ENCODE results near the gene MAML3.
"Not testable (repeated sequence)": the region's sequence is repeated elsewhere in the genome, so short reads cannot be mapped to it uniquely, and the experiment has no call there.

The MAML3 gene

DNA sequence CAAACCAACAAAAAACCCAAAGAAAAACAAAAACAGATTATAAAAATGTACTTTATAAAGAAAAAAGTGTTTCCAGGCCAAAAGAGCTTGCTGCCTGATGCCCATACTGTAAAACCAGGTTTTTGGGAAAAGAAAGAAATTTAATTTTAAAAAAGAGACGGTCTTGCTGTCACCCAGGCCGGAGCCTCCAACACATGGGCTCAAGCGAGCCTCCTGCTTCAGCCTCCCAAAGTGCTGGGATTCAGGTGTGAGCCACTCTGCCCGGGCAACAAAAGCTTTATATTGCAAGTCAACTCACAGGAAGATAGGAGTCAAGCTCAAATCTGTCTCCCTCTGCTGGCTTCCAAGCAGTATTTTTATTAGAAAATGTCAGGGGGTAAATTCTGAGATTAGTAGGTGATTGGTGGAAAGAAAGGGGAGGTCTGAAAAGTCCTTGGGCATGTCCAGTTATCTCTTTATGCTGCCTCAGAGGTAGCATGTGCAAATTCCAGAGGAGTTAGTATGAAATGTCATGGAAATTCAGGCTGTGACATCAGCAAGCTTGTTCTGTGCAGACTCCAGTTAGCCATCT is 449.0 kb downstream of the MAML3 start:
- no peak for DNase-seq

DNA sequence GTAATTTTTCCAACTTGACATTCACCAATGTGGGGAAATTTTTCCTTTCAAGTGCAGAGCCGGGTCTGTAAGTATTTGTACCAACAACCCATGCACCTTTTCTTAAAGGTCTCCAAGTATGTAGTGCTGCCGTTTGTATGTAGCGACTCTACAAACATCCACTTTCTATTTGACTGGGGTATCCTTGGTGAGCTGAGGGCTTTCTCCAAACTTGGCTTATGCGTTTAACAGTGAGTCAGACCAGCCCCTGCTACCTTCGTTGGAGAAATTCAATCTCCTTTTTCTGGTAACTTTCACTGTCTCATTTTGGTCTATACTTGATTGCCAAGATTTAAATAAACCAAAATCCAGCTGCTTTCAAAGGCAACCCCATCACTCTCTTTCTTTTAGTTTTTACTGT is 453.4 kb downstream of the MAML3 start:
- DNase-seq: no peak

DNA sequence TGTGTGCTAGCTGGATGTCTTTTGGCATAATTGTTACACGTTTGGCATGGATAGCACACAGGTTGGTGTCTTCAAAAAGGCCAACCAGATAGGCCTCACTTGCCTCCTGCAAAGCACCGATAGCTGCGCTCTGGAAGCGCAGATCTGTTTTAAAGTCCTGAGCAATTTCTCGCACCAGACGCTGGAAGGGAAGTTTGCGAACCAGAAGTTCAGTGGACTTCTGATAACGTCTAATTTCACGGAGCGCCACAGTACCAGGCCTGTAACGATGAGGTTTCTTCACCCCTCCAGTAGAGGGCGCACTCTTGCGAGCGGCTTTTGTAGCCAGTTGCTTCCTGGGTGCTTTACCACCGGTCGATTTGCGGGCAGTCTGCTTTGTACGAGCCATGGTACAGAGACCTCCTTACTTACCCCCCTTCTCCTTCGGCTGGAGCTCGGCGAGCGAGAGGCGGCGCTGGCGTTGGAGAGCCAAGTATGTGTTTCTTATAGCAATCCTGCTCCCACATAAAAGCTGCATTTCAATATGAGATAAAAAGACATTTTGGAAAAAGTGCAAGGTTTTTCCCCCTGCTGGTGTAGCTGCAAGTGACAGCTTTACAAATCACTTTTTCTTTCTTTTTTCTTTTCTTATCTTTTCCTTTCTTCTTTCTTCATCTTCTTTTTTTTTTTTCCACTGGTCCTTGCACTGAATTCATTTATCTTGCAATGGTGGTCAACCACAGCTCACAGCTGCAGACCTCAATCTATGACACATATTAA is 455.6 kb downstream of the MAML3 start:
- DNase-seq: not testable (repeated sequence)

DNA sequence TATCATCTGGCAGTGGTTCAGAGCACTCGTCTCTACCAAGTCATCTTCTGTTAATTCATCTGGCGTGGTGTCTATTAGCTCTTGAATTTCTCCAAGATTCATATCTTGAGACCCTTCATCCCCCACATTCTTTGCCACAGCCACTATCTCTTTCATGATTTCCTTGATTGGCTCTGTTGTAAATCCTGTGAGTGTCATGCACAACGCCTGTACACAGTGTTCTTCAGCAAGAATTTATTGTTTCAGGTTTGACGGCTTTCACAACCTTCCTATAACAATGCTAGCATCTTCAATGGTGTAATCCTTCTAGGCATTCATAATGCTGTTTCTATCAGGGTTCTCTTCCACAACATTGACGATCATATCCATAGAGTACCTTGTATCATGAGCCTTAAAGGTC is 457.5 kb downstream of the MAML3 start:
- no peak for DNase-seq

DNA sequence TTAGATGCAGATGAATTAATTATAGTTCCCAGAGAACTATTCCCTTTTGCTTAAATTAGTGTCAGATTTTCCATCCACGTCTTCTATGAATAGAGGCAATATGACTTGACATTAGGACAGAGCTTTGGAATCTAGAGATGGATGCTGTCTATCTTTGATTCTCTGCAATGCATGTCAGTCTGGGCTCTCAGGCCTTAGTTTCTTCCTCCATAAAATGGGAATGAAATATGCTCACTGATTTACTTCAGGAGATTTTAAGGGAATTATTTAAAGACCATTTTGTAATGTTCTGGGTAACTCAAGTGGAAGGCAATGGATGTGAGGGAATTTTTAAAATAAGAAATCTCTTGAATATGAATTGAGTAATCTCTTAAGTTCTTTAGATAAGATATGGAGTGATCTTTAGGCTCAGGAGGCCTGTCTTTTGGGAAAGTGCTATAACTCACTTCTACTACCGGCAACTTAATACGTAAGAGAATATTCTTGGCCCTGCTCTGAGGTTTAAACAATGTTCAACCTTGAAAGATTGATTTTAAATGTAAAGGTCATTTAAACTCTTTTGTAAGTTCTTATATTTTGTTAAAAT is 459.4 kb downstream of the MAML3 start:
- DNase-seq: no peak

DNA sequence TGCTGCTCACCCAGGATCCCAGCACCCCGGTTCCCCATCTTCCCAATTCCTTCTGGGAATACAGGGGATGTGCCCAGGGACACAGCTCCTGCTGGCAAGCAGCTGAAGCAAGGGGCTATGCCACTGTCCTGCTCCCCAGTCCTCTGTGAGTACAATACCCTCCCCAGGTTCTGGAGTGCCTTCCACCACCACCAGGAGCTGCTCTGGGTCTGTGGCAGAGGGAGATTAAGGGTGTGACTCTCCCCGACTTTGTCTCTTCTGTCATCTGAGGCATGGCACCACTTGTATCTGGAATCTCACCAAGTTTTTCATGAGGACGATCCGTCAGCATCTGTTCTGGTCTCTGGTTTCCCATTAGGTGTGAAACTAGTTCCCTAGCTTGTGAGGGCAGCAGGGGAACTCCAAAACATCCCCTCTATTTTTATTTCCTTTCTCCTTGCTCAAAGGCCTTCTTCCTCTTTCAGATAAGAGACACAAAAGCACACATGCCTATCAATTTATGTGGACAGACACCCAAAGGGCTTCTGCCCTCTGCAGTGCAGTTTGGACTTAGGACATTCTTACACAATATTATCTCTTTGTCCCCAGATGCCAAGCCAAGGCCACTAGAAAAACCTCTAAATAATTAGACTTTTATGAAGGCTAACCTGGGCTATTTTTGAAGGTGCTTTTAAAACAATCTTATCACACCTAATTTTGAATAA is 461.5 kb downstream of the MAML3 start:
- no peak for DNase-seq

DNA sequence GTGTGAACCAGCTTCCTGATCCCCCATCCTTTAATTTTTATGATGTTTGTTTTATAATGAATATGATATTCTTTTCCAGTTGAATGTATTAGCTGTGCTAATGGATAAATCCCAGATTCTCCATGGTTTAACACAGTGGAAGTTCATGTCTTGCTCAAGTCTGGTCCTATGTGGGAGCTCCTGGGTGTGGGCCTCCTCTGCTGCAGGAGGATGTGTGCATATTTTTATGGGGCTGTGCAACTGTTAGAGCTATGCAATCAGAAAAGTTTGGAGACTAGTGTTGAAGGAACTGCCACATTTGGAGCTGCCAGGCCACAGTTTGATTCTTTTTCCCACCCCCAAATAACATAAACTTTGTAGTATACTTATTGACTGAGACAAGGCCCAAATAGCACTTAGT is 463.6 kb downstream of the MAML3 start:
- DNase-seq: no peak

DNA sequence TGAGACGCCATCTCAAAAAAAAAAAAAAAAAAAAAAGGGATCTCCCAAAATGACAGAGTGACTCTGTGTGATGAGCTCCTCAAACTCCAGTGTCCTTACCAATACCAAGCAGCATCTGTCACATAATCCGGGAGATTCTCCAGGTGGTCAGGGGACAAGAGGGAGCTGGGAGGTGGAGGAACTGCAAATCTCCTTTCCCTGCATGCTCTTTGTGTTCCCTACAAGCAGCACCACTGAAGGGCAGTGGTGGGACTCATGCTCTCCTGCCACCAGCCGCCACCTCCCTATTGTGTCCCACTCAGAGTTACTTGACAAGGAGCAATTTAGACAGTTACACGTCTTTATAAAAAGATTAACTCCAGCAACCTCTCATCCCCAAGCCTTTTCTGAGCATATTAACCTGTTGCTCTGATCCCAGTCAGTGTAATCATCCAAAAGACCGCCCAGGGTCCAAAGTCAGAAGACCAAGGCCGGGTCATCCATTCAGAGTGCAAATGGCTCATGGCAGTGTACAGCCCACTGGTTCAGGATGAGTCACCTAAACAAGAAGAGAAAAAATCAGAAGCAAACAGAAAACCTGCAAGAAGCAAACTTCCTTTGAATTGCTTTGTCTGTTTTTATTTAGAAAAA is 464.8 kb downstream of the MAML3 start:
- no peak for DNase-seq

DNA sequence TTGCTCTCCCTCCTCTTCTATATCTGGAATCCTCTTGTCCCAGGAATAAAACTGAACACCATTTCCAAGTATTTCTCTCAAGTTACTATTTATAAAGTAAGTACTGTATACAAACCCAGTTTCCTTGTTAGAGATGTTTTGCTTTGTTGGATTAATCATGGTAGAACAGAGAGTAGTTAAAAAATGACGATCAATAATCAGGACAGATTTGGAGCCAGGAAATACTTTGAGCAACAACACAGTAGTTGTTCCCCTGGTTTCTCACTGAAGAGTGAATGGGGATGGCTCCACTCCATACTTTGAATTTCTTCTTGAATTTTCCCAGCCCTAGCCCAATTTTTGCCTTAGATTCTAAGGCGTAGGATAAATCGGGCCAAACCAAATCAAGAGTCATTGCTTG is 467.0 kb downstream of the MAML3 start:
- DNase-seq: no peak

DNA sequence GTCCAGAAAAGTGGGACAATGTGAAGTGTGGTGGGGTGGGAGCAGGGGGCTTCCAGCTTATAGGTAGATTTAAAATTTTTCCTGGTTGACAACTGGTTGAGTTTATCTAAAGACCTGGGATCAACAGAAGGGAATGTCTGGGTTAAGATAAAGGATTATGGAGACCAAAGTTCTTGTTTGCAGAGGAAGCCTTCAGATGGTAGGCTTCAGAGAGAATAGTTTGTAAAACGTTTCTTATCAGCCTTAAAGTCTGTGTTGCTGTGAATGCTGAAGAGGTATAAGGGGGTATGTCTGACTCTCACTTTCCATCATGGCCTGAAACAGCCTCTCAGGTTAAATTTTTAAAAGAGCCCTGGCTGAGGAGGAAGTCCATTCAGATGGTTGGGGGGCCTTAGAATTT is 467.9 kb downstream of the MAML3 start:
- DNase-seq: no peak

DNA sequence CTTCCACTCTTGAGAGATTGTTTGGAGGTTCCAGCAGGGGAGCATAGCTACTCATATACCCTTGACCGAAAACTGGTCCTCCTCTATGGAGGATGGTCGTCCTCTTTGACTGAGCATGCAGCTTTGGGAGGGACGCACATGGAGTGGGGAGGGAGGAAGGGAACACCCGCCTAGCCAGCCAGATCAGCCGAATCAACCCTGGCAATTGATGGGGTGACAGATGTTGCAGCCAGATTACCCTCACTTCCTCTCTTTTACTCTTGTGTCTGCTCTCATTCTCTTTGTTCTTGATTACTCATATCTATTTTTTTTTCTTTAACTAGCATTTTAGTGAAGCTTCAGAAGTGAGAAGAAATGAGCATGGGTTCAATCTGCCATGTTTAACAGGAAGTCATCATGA is 468.8 kb downstream of the MAML3 start:
- no peak for DNase-seq

DNA sequence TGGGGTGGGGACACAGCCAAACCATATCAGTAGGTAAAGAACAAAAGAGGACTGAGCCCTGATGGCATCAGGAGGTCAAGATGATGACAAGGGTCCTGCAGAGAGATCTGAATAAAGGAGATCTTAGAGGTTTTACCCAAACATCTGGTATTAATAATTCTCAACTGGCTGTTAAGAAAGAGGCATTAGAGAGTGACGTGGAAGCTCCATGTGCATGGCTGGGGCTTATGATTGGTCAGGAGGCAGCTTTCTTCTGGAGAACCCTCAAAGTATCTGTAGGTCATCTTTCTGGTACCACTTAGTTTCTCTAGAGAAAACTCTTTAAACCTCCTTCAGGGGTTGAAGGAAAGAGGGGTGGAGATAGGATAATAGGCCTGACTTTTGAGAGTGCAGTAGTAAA is 469.6 kb downstream of the MAML3 start:
- DNase-seq: no peak

DNA sequence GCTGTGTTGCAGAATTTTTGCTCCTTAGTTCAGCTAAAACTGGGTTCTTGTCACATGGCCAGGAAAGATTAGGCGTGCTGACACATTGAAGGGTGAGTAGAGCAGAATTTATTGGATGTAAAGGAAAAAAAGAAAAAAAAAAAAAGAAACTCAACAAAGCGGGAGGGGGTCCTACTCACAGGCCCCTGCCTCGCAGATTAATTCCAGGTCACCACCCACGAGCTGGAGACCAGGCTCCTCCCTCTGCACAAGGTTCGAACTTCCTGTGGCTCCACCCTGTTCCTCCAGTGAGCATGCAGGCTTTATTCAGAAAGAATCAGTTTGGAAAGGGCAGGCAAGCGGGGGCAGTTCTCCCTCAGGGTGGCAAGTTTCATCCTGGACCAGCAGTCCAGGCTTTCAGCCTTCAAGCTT is 471.2 kb downstream of the MAML3 start:
- DNase-seq: no peak

DNA sequence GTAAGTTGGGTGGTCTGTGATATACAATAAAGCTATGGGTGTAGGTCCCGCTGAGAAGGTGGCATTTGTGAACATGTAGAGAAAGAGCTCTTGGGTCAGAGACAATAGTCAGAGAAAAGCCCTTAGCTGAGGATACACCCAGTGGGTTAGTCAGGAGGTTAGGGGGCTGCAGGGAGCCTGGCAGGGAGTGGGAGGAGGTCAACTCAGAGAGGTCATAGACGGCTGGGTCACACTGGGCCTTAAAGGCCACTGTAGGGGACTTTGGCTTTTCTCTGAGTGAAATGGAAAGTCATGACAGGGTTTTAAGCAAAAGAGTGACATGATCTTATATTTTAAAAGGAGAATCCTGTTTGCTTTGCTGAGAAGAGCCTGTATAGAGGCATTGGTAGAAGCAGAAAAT is 471.7 kb downstream of the MAML3 start:
- DNase-seq: no peak

DNA sequence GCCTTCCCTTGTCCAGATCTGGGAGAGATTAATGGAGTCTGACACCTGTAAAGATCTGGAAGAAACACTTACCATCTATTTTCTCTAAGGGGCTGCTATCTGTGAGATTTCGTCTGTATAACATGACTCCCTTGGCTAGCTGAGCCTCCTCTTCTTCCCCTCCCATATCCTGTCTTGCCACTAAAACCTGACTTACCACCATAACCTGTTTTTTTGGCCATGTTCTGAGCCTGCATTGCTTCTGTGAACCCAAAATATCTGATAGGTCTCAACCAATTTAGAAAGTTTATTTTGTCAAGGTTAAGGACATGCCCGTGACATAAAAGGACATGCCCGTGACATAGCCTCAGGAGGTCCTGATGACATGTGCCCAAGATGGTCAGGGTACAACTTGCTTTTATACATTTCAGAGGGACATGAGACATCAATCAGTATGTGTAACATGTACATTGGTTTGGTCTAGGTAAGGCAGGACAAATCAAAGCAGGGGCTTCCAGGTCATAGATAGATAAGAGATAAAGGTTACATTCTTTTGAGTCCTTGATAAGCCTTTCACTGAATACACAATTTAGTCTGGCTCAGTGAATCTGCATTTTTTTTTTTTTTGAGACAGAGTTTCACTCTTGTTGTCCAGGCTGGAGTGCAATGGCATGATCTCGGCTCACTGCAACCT is 476.9 kb downstream of the MAML3 start:
- no peak for DNase-seq

DNA sequence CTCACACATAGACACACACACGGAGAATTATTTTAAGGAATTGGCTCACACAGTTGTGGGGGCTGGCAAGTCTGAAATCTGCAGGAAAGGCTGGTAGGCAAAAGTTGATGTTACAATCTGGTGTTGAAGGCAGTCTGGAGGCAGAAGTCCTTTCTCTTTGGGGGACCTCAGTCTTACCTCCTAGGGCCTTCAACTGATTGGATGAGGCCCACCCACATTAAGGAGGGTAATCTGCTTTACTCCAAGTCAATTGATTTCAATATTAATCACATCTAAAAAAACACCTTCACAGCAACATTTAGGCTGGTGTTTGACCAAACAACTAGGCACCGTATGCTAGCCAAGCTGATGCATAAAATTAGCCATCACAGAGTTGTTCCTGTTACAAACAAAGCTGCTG is 477.6 kb downstream of the MAML3 start:
- DNase-seq: no peak

DNA sequence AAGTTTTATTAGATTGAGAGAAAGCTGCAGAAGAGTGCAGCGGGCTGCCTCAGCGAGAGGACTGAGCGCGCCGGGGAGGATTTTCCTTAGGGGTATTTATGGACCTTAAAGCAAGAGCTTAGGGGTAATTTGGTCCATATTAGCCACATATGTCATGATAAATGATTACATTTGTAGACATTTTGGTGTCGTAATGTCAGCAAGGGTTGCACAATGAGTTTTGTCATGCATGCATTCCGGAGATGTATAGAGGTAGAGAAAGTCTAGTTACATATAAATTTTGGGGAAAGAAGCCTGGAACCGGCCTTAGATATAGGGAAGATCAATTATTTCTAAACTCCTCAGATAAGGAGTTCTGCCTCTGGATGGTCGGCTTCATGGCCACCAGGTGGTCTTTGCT is 478.3 kb downstream of the MAML3 start:
- no peak for DNase-seq

DNA sequence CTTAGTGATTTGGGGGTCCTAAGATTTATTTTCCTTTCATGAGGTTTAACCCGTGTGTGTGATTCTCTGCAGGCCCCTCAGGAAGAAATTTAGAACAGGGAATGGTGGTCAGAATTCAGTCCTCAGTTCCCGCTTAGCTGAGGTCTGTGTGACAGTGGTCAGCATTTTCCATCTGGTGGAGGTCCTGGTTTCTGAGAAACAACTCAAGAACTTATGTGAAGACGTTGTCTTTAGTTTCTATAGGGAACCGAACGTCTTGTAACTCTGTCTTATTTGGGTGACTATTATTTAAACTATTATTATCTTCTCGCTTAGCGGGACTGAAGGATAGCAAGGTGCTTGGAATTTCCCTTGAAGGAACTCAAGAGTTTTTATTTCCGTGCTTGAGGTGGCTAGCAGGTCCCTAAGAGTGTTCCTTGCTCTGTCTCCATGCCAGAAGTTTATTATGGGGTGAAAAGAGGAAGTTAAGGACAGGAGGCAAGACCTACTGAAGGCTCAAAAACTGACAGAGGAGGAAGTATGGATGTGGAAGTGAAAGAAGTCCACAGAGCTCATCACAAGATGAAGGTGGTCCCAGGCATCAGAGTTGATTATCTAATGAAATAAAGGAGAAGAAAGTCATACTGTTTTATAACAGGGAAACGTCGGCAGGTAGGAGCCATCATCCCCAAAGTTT is 479.0 kb downstream of the MAML3 start:
- DNase-seq: no peak

DNA sequence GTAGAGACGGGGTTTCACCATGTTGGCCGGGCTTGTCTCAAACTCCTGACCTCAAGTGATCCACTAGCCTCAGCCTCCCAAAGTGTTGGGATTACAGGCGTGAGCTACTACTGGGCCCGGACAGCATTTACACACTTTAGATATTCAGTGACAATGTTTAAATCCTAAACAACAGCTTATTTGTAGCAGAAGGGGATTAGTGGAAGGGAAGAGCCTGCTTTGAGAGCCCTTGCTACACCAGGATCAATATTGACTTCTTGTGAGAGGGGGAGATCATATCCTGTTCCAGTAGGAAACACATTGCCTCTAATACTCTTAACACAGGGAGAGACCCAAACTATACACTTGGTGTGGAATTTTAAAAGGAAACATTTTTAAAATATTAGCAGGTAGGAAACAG is 481.3 kb downstream of the MAML3 start:
- no peak for DNase-seq

DNA sequence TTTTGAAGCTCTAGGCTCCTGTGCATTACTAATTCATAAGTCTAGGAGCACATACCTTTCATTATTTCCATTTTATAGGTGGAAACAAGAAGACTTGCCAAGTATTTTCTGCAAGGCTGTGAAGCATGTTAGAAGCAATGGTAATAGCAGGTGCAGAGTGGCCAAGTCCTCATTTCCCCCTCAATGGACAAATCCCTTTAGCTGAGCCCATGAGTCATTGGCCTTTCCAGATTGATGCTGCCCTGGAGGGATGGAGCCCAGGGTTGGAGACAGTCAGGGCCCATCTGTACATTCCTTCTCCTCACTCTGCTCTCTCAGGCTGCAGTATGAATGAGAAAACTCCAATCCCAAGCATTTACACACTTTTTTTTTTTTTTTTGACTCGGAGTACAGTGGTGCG is 481.8 kb downstream of the MAML3 start:
- DNase-seq: no peak

DNA sequence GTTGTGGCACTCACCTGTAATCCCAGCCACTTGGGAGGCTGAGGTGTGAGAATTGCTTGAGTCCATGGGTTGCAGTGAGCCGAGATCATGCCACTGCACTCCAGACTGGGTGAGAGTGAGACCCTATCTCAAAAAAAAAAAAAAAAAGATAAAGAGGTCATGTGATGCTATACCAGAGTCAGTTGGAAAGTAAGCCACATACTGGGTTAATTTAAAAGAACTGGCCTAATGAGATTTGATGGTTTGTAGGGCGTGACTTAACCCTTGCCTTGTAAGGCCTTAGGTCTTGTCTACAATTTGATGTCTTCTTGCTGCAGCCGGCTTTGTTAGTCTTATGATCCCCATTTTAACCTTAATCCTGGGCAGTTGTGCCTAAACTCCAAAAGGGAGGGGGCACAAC is 483.2 kb downstream of the MAML3 start:
- DNase-seq: no peak

DNA sequence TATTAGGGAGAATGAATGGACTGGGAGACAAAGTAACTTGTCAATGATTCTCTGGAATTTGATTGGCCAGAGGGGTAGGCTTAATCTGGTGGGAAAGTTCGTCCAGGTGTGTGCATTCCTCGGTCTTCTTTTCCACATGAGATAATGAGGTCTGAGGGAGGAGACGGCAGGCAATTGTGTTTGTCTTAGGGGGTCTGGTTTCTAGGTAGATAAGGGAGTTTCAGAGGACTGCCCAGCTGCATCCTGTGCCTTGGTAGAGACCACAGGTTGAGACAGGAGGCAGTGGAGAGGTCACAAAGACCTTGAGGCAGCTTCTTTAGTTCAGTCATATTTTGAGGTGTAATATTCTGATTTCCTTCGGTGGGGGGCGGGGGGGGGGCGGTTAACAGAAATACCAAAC is 484.1 kb downstream of the MAML3 start:
- DNase-seq: no peak

All from NCI-H1048 (cell line).